ENCODE data around the gene OR2V2. TPM values are rescaled to one million over a fixed set of nuclear protein-coding genes. Genes with fewer than 3 reads are reported as not detected.

Gene OR2V2
- total RNA-seq, 1 experiment from 2014 or later = not detected

GRCh38 chr5:181108578-181109165 is 38.7 kb upstream of the OR2V2 start:
- Histone ChIP-seq H3K79me2 (ENCODE audit: insufficient read depth, low read length) (no peaks in the 10 kb centered on the region), H2AK5ac (ENCODE audit: insufficient read length, low read length) (no peak overlapping the region), H4K8ac (replicated peaks; ENCODE audit: insufficient read length, low read depth, low read length) (no peak overlapping the region), H3K18ac (ENCODE audit: insufficient read length, low read depth, low read length) (no peak overlapping the region), H3K14ac (ENCODE audit: insufficient read depth, low read length) (no peak overlapping the region), H3K27ac (ENCODE audit: insufficient read length, low read depth, low read length) (no peak overlapping the region), H3K9ac (ENCODE audit: extremely low read depth, insufficient read length, low read length) (no peak overlapping the region), H3K23ac (ENCODE audit: insufficient read length, low read depth, low read length) (no peak overlapping the region), H3K9me3 (ENCODE audit: control insufficient read depth, low read depth, low read length) (no peaks in the 10 kb centered on the region), H3K23me2 (ENCODE audit: insufficient read length, low read depth, low read length, poor library complexity, severe bottlenecking) (no peaks in the 10 kb centered on the region), H3T11ph (ENCODE audit: low read length) (no peak overlapping the region), H2BK120ac (ENCODE audit: low read depth, low read length, poor library complexity, severe bottlenecking) (no peak overlapping the region), H3K79me1 (ENCODE audit: insufficient read depth, low read depth, low read length, poor library complexity, severe bottlenecking) (no peaks in the 10 kb centered on the region), H4K91ac (ENCODE audit: insufficient read length, low read depth, low read length) (no peak overlapping the region), H3K4me1 (ENCODE audit: insufficient read depth, low read length) (peaks cover 3% of the 10 kb centered on the region; the same call in 1 of the 2 replicates), H3K27me3 (ENCODE audit: insufficient read depth, low read length) (peaks cover 2% of the 10 kb centered on the region; the same call in 1 of the 2 replicates), H2BK15ac (ENCODE audit: low read depth, low read length) (no peak overlapping the region), H2AFZ (ENCODE audit: low read length) (no peak overlapping the region), H3K4ac (ENCODE audit: low read depth, low read length) (no peak overlapping the region), H3K56ac (ENCODE audit: insufficient read length, low read depth, low read length) (no peak overlapping the region), H2BK12ac (ENCODE audit: insufficient read length, low read depth, low read length) (no peak overlapping the region), H2BK20ac (ENCODE audit: low read depth, low read length, poor library complexity, severe bottlenecking) (no peak overlapping the region), H4K20me1 (ENCODE audit: control insufficient read depth, insufficient read depth, insufficient read length) (no peaks in the 10 kb centered on the region), H4K5ac (ENCODE audit: insufficient read length, low read depth, low read length) (no peak overlapping the region), H3K4me2 (ENCODE audit: insufficient read depth, insufficient read length, low read length) (no peak overlapping the region), H2BK5ac (ENCODE audit: insufficient read length, low read length) (no peak overlapping the region)
- TF ChIP-seq, protein P1, sequence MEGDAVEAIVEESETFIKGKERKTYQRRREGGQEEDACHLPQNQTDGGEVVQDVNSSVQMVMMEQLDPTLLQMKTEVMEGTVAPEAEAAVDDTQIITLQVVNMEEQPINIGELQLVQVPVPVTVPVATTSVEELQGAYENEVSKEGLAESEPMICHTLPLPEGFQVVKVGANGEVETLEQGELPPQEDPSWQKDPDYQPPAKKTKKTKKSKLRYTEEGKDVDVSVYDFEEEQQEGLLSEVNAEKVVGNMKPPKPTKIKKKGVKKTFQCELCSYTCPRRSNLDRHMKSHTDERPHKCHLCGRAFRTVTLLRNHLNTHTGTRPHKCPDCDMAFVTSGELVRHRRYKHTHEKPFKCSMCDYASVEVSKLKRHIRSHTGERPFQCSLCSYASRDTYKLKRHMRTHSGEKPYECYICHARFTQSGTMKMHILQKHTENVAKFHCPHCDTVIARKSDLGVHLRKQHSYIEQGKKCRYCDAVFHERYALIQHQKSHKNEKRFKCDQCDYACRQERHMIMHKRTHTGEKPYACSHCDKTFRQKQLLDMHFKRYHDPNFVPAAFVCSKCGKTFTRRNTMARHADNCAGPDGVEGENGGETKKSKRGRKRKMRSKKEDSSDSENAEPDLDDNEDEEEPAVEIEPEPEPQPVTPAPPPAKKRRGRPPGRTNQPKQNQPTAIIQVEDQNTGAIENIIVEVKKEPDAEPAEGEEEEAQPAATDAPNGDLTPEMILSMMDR (conservative IDR thresholded peaks at IDR 0.05) = no peak
- H3K4me1 Mint-ChIP-seq = peaks cover 31 to 32% of the 10 kb centered on the region in 2 experiments
- no peaks in the 10 kb centered on the region for H3K36me3 Mint-ChIP-seq (ENCODE audit: insufficient read depth in 1 of 3, low read depth in 3 of 3)
- DNase-seq = no peak
- peaks cover 75% of the 10 kb centered on the region for H3K27me3 Mint-ChIP-seq (ENCODE audit: low read depth)
- H3K27ac Mint-ChIP-seq = no peak overlapping the region
- WGBS (ENCODE audit: extremely low coverage, insufficient read length, low lambda C conversion rate) = no CpG with 5 or more reads among the region's 14 CpGs
- H3K9me3 Mint-ChIP-seq = peaks cover 2 to 3% of the 10 kb centered on the region in 2 experiments; a peak in 3 of 5 replicates
- H3K4me3 Mint-ChIP-seq = no peak overlapping the region

Data from H9 (cell line).